GM19193 (cell line): ENCODE measurements around the gene SLC25A10.

Experiments used
- POLR2A ChIP-seq: IDR thresholded peaks from 4 replicates; pipeline ENCODE4 v1.6.1; 2011; ENCODE audit not compliant: insufficient read depth, insufficient read length; ENCODE audit errors: extremely low read depth

The SLC25A10 gene

GRCh38 chr17:81720267-81721071, 8.4 kb downstream of the SLC25A10 start:
- no peak for TF ChIP-seq POLR2A

- no peak for TF ChIP-seq POLR2A
Measured at GRCh38 chr17:81722184-81723120, 10.4 kb downstream of the SLC25A10 start.

- no peak for TF ChIP-seq POLR2A
Measured at GRCh38 chr17:81723651-81724209, 11.6 kb downstream of the SLC25A10 start.

- no peak for TF ChIP-seq POLR2A
Measured at GRCh38 chr17:81725439-81725838, 13.4 kb downstream of the SLC25A10 start.

GRCh38 chr17:81726004-81726403, 13.9 kb downstream of the SLC25A10 start:
- TF ChIP-seq POLR2A = no peak

- no peak for TF ChIP-seq POLR2A
Measured at GRCh38 chr17:81727324-81728031, 15.4 kb downstream of the SLC25A10 start.

GRCh38 chr17:81733507-81734404, 21.7 kb downstream of the SLC25A10 start:
- no peak for TF ChIP-seq POLR2A

GRCh38 chr17:81734405-81735263, 22.6 kb downstream of the SLC25A10 start:
- TF ChIP-seq POLR2A = no peak

- no peak for TF ChIP-seq POLR2A
Measured at GRCh38 chr17:81735264-81736102, 23.4 kb downstream of the SLC25A10 start.

- TF ChIP-seq POLR2A = no peak
Measured at GRCh38 chr17:81737947-81738800, 26.1 kb downstream of the SLC25A10 start.

- no peak for TF ChIP-seq POLR2A
Measured at GRCh38 chr17:81738801-81739393, 26.8 kb downstream of the SLC25A10 start.
